Measurements from ENCODE around the gene PSMA7.

Gene PSMA7

GRCh38 chr20:62134735-62135231 is 8.4 kb downstream of the PSMA7 start:
- no peak for DNase-seq

DNA sequence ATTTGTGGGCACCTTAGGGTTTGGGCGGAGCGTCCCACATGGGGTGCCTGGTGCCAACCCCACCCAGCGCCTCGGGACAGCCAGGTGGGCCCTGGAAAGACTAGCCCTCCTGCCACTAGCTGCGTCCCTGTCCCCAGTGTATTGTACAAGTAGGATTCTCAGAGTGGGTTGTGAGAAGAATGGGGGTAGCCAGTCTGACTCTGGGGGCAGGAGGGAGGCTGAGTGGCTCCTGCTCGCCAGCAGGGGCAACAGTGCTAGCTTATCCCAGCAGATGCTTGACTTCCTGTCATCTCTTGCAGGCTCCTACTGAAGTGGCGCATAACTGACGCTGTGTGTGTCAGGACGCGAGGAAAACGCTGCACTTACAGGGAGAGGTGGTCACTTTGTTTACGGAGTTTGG is 9.3 kb downstream of the PSMA7 start:
- DNase-seq = no peak

DNA sequence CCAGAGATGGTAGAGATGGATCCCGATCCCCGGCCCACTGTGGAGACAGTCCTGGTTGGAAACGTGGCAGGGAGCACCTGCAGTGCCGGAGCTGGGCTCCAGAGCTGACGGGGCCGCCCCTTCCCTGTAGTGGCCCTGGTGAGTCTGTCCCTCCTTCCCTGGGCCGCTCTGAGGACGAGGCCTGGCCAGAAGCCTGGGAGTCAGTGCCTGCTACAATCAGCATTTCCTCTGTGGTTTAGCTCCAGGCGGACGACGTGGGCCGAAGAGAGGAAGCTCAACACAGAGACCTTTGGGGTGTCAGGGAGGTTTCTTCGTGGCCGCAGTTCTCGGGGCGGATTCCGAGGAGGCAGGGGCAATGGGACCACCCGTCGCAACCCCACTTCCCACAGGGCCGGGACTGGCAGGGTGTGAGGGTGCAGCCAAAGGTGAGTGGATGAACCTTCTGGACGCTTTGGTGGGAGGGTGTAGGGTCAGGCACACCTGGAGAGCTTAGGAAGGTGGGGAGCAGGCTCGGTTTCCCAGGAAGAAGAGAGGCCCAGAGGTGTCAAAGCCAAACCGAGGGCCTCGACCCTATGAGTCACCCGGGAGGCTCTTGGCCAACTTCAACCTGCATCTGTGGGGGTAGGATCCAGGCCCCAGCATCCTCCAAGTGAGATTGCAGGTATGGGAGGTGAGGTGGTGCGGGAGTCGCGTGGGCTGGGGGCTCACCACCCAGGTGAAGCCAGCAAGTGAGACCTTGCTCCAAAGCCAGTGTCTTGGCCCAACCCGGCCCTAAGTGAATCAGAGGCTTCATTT is 9.9 kb downstream of the PSMA7 start:
- no peak for DNase-seq

DNA sequence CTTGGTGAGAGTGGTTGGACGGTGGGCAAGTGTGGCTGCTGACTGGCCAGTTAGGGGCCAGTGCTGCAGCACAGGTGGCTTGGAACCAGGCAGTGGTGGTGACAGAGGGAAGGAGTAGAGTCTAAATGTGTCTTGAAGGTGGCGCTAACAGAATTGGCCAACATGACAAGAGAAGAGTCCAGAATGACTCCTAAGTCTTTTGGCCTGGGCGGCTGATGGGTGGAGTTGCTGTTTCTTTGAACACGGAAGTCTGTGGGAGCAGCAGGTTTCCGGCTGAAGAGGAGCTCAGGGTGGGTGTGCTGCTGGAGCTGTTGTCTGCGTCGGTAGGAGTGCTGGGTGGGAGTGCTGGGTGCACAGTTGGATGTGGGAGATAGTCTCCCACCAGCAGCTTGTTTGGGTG is 10.8 kb downstream of the PSMA7 start:
- DNase-seq = no peak

GRCh38 chr20:62131560-62132320 is 11.5 kb downstream of the PSMA7 start:
- no peak for DNase-seq

- no peak for DNase-seq
Observed at GRCh38 chr20:62129731-62130531, 13.3 kb downstream of the PSMA7 start.

GRCh38 chr20:62128502-62128901 is 14.7 kb downstream of the PSMA7 start:
- DNase-seq = no peak

DNA sequence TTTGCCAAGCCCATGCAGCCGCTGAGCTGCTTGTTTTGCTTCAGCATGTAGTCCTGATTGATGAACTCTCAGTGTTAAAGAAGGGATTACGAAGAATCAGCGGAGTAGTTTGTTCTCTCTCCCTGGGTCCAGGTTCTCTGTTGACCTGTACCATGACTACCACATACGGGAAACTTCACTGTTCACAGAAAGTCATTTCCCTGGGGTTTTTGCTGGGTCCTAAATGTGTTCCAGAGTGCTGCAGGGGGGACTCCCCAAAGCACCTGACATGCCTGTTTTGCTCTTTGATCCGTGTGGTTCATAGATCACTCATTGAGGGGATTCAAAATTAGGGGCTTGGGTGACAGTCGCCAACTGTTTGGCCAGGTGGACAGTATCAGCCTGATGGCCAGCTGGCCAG is 15.4 kb downstream of the PSMA7 start:
- DNase-seq = no peak

DNA sequence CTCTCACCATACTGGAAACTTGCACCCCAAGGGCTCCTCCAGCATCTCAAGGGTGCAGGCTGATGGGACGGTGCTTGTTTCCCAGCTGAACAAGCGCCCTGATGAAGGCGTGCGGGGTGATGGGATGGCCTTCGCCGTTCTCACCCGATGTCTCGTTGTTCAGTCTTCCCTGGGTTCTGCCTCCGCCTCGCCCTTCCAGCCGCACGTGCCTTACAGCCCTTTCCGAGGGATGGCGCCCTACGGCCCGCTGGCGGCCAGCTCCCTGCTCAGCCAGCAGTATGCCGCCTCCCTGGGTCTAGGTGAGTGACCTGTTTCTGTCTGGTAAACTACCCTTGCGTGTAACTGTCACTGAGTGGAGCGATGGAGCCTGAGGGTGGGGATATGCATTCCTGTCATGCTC is 17.1 kb downstream of the PSMA7 start:
- DNase-seq = no peak

GRCh38 chr20:62123450-62124118 is 19.6 kb downstream of the PSMA7 start:
- DNase-seq = no peak

DNA sequence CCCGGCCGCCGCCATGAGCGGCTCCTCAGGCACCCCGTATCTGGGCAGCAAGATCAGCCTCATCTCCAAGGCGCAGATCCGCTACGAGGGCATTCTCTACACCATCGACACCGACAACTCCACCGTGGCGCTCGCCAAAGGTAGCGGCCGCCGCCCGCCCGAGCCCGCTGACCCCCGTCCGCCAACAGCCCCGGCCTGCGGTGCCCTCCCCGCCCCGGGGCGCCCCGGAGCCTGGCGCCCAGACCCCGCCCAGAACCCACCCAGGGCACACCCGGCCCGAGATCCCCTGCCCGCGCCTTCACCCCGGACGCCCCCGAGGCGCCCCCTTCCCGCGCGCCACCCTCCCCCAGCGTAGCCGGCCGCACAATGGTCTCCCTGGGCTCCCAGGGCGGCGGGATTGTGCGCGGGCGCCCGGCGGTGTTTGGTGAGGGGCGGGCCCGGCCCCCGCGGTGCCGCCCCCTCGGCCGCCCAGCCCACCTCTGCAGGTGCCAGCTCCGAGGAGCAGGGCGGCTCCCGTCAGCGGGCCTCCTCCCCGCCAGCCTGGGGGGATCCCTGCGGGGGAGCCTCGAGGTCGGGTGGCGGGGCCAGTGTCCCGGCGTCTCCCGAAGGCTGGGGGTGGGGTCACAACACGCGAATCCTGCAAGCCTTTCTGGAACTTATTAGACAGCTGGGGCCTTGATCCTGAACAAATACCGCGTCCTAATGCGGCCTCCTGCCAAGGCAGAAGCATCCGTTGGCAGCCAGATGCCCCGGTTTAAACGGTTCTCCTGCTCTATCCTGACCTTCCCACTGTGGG is 20.3 kb downstream of the PSMA7 start:
- peak; percentile 80 for DNase-seq

DNA sequence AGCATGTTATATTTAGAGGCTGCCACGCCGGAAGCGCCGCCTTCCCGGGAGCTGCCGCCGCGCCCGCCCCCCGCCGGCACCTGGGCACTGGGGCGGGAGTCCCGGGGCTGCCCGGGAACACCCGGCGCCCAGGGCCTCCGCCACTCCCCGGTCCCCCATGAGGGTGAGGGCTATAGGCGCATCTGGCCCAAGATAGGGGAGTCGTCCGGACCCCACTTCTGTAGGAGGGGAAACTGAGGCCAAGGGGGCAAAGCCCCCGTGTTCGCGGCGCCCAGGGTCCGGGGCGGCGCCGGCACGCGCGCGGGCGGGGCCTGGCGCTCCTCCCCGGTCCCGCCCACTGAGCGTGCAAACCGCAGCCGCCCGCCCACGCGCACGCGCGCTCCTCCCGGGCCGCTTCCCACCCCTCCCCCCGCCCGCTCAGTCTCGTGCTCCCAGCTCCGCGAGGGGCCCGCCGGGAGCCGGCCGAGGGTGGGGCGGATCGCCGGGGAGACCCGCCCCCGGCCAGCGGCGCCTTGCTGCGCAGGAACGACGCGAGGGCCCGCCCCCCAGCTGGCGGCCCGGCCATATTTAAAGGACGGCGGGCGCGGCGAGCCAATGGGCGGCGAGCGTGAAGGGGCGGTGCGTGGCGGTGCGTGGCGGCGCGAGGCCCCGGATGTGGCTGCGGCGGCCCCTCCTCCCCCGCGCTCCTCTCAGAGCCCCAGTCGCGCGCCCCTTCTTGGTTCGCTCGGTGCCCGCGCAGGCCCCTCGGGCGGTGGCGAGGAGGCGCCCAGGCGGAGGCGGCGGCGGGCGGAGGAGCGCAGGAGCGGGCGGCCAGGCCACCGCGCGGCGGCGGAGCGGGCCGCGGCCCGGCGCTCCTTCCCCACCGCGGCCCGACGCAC is 21.2 kb downstream of the PSMA7 start, which contains the start of gene LSM14B:
TSS of gene LSM14B (plus strand) at position 700 of the 878 bp plus-strand sequence. CDS start 192 bp downstream, outside the sequence.
- DNase-seq = peak; percentile 96

- DNase-seq = peak; percentile 78
Observed at GRCh38 chr20:62120990-62121775, 22.0 kb downstream of the PSMA7 start.

- no peak for DNase-seq
Observed at GRCh38 chr20:62120365-62120762, 22.8 kb downstream of the PSMA7 start.

DNA sequence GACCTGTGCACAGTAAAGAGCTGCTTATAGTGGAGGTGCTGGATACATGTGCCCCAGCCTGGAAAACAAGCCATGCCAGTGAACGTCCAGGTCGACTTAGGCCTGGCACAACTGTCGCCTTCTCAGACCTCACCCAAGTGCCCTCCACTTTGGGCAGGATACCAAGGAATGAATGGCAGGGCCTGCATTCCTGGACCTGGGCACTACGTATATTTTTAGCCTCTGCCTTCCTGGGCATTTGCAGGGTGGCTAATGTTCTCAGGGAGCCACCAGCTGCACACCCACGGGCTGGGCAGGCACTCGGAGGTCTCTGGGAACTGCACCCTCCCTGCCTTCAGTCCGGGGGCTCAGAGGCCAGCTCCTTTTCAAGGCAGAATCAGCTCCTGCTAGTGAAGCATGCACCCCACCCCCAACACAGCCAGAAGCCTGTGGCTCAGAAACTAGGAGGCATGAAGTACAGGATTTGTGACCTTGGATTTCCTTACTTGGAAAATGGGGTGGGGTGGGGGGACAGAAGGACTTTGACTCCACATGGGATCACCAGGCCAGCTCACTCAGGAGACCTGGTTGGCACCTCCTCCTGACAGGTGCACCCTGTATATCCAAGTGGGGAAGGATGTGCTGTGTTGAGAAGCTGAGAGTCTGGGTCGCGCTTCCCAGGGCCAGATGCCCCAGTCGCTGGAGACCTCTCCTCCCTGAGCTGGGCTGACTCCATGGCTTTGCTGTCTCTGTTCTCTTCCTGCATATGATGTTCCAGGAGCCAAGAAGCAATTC is 23.4 kb downstream of the PSMA7 start:
- no peak for DNase-seq

GRCh38 chr20:62119115-62119514 is 24.1 kb downstream of the PSMA7 start:
- no peak for DNase-seq

GRCh38 chr20:62118113-62119043 is 24.8 kb downstream of the PSMA7 start:
- no peak for DNase-seq

- no peak for DNase-seq
Observed at GRCh38 chr20:62117658-62118057, 25.5 kb downstream of the PSMA7 start.

All from NCI-H2171 treated with DMSO at 0.1 percent for 48 hours (cell line).